ENCODE results near the gene PRSS21. TPM values are rescaled to one million over a fixed set of nuclear protein-coding genes. Genes with fewer than 3 reads are reported as not detected.

The PRSS21 gene
- total and polyA plus RNA-seq, 10 of the 15 experiments (the other 5 are each of a cell fraction or from before 2014, with no cell fraction given), result 5.3 to 73.4 (median 40.1) TPM; not detected in 1

DNA sequence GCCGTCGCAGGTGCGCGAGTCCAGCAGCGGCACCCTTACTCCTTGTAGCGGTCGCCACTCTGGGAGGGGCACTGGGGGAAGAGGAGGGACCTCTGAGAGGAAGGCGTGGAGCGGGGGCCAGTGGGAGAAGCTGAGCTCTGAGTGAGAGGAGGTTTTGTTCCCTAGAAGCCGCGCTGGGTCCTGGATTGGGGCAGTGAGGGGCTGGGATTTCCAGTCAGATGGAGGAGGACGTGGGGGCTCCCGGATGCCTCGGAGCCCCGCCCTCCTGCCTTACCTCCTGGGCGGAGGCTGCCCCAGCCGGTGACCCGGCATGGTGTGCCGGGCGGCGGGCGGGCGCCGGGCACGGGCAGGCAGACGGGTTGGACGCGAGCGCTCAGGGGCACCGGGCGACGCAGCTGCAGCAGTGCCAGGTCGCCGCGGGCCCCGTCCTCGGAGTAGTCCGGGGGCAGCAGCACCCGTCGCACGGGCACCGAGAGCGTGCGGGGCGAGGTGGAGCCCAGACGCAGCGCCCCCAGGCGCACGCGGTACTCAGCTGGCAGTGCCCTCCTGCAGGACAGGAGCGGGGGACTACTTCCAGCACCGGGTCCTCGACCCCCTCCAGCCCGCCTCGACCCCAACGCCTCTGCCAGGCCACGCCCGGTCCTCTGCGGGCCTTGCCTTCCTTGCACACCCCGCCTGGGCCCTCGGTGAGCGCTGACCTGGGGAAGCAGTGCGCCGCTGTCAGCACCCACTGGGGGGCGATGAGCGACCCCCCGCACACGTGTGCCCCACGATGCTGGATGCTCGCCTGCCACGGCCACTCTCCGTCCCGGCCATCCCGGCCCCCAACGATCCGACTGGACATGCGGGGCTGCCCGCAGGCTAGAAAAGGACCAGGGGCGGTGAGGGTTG, 31.7 kb upstream of the PRSS21 start:
- ChIA-PET CTCF (no interaction called here), SMC1A (ENCODE audit: uncharacterized antibody, unreplicated experiment) (no interaction called here), RAD21 (ENCODE audit: unreplicated experiment) (no interaction called here), POLR2A (no interaction called here)
- H3K36me3 ChIP-seq (ENCODE audit: control insufficient read depth in 2 of 2, insufficient read depth in 2 of 2, low read length in 1 of 2), result no peaks in the 10 kb centered on the region
- TF ChIP-seq, protein P1, sequence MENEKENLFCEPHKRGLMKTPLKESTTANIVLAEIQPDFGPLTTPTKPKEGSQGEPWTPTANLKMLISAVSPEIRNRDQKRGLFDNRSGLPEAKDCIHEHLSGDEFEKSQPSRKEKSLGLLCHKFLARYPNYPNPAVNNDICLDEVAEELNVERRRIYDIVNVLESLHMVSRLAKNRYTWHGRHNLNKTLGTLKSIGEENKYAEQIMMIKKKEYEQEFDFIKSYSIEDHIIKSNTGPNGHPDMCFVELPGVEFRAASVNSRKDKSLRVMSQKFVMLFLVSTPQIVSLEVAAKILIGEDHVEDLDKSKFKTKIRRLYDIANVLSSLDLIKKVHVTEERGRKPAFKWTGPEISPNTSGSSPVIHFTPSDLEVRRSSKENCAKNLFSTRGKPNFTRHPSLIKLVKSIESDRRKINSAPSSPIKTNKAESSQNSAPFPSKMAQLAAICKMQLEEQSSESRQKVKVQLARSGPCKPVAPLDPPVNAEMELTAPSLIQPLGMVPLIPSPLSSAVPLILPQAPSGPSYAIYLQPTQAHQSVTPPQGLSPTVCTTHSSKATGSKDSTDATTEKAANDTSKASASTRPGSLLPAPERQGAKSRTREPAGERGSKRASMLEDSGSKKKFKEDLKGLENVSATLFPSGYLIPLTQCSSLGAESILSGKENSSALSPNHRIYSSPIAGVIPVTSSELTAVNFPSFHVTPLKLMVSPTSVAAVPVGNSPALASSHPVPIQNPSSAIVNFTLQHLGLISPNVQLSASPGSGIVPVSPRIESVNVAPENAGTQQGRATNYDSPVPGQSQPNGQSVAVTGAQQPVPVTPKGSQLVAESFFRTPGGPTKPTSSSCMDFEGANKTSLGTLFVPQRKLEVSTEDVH (IDR thresholded peaks at IDR 0.05; ENCODE audit: low read depth, partially characterized antibody), result no peak
- TF ChIP-seq, protein P2, sequence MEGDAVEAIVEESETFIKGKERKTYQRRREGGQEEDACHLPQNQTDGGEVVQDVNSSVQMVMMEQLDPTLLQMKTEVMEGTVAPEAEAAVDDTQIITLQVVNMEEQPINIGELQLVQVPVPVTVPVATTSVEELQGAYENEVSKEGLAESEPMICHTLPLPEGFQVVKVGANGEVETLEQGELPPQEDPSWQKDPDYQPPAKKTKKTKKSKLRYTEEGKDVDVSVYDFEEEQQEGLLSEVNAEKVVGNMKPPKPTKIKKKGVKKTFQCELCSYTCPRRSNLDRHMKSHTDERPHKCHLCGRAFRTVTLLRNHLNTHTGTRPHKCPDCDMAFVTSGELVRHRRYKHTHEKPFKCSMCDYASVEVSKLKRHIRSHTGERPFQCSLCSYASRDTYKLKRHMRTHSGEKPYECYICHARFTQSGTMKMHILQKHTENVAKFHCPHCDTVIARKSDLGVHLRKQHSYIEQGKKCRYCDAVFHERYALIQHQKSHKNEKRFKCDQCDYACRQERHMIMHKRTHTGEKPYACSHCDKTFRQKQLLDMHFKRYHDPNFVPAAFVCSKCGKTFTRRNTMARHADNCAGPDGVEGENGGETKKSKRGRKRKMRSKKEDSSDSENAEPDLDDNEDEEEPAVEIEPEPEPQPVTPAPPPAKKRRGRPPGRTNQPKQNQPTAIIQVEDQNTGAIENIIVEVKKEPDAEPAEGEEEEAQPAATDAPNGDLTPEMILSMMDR (IDR thresholded peaks at IDR 0.05 in 2 of 3, conservative IDR thresholded peaks at IDR 0.05 in 1 of 3; ENCODE audit: control insufficient read depth in 2 of 3, extremely low read depth in 1 of 3, insufficient read depth in 1 of 3, low read depth in 3 of 3, low read length in 3 of 3), result 0 out of 6 replicates have a peak, but pooled peaks of 1 of the 3 experiments have one; percentile 5
- TF ChIP-seq, protein P3, sequence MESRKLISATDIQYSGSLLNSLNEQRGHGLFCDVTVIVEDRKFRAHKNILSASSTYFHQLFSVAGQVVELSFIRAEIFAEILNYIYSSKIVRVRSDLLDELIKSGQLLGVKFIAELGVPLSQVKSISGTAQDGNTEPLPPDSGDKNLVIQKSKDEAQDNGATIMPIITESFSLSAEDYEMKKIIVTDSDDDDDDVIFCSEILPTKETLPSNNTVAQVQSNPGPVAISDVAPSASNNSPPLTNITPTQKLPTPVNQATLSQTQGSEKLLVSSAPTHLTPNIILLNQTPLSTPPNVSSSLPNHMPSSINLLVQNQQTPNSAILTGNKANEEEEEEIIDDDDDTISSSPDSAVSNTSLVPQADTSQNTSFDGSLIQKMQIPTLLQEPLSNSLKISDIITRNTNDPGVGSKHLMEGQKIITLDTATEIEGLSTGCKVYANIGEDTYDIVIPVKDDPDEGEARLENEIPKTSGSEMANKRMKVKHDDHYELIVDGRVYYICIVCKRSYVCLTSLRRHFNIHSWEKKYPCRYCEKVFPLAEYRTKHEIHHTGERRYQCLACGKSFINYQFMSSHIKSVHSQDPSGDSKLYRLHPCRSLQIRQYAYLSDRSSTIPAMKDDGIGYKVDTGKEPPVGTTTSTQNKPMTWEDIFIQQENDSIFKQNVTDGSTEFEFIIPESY (IDR thresholded peaks at IDR 0.05), result peak; percentile 65; the same call in 1 of the 2 replicates
- no peak for TF ChIP-seq IKZF1 (conservative IDR thresholded peaks at IDR 0.05)
- intact Hi-C loops (cut with micrococcal nuclease; ENCODE audit: unreplicated experiment) (no loop called here), in situ Hi-C loops (cut with MboI) (no loop called here)
- no peak overlapping the region for H2AFZ ChIP-seq (ENCODE audit: control insufficient read depth, low read depth, low read length)
- no peaks in the 10 kb centered on the region for H3K79me2 ChIP-seq (ENCODE audit: control insufficient read depth, insufficient read depth, low read length)
- H3K9ac ChIP-seq (ENCODE audit: control insufficient read depth, insufficient read depth, low read length), result no peak overlapping the region
- no peak for DNase-seq (ENCODE audit: low read depth, low spot score)
- peaks cover 2 to 7% of the 10 kb centered on the region in 2 experiments; a peak in 3 of 4 replicates for H3K27me3 ChIP-seq (replicated peaks in 1 of 2; ENCODE audit: control insufficient read depth in 2 of 2, insufficient read depth in 2 of 2, low read length in 1 of 2)
- H3K9me3 ChIP-seq (replicated peaks; ENCODE audit: control insufficient read depth, insufficient read depth, low read length), result no peaks in the 10 kb centered on the region
- no peaks in the 10 kb centered on the region for H3K4me1 ChIP-seq (ENCODE audit: control insufficient read depth, insufficient read depth, low read length)
- 13% methylated on average over 74 of the region's 79 CpGs for WGBS (ENCODE audit: insufficient coverage, insufficient replicate concordance, low lambda C conversion rate, missing lambda C conversion rate)
- BruUV-seq (replicated peaks), result no TSS peak
- no peak overlapping the region for H3K4me3 ChIP-seq
- FAIRE-seq, result no peak
- no peaks in the 10 kb centered on the region for H4K20me1 ChIP-seq (ENCODE audit: control insufficient read depth, insufficient read depth)
- peak; percentile 27; the same call in 1 of the 3 replicates for ATAC-seq
- no peak overlapping the region for H3K27ac ChIP-seq (ENCODE audit: control insufficient read depth, insufficient read depth)
- no peak overlapping the region for H3K4me2 ChIP-seq (ENCODE audit: control insufficient read depth, insufficient read depth)

Data from GM12878 (cell line).